IPS DF 19.7 (cell line): ENCODE measurements around the gene ZNF514.
"Not testable (repeated sequence)": the region's sequence is repeated elsewhere in the genome, so short reads cannot be mapped to it uniquely, and the experiment has no call there.

Source experiments
- DNase-seq: peaks from one replicate; pipeline ENCODE4 v3.0.0-alpha.2; 2013; ENCODE audit warnings: low read depth, low spot score

The ZNF514 gene

GRCh38 chr2:95159690-95160449 is at the start of gene ZNF514:
ZNF514 (minus strand) TSS chr2:95159848; CDS start chr2:95153253, 6,595 bp downstream.
- no peak for DNase-seq

GRCh38 chr2:95208106-95208505 is 48.5 kb upstream of the ZNF514 start:
- no peak for DNase-seq

GRCh38 chr2:95207111-95207961 is 47.7 kb upstream of the ZNF514 start, which contains the start of gene ZNF892:
ZNF892 (plus strand) TSS chr2:95207521; CDS start chr2:95207816, 295 bp downstream.
- DNase-seq: peak; percentile 80

GRCh38 chr2:95206096-95206495 is 46.4 kb upstream of the ZNF514 start:
- no peak for DNase-seq

- DNase-seq: no peak
Measured at GRCh38 chr2:95204396-95204795, 44.7 kb upstream of the ZNF514 start.

GRCh38 chr2:95203911-95204310 is 44.3 kb upstream of the ZNF514 start:
- no peak for DNase-seq

GRCh38 chr2:95192956-95193355 is 33.3 kb upstream of the ZNF514 start:
- not testable (repeated sequence) for DNase-seq

GRCh38 chr2:95185973-95186372 is 26.3 kb upstream of the ZNF514 start:
- no peak for DNase-seq

GRCh38 chr2:95185197-95185596 is 25.5 kb upstream of the ZNF514 start:
- no peak for DNase-seq

- no peak for DNase-seq
Measured at GRCh38 chr2:95181774-95182173, 22.1 kb upstream of the ZNF514 start.

- DNase-seq: no peak
Measured at GRCh38 chr2:95179451-95179850, 19.8 kb upstream of the ZNF514 start.

- DNase-seq: no peak
Measured at GRCh38 chr2:95174031-95174542, 14.4 kb upstream of the ZNF514 start.

GRCh38 chr2:95171902-95172301 is 12.3 kb upstream of the ZNF514 start:
- DNase-seq: no peak

- DNase-seq: no peak
Measured at GRCh38 chr2:95166065-95166763, 6.6 kb upstream of the ZNF514 start.

GRCh38 chr2:95165371-95166064 is 5.9 kb upstream of the ZNF514 start, which contains the start of gene ZNF2:
ZNF2 (plus strand) TSS chr2:95165809; CDS start chr2:95176227, 10,418 bp downstream.
- DNase-seq: peak; percentile 92

- DNase-seq: no peak
Measured at GRCh38 chr2:95165030-95165370, 5.4 kb upstream of the ZNF514 start.

GRCh38 chr2:95158891-95159619 is 593 bp downstream of the ZNF514 start:
- DNase-seq: no peak

- no peak for DNase-seq
Measured at GRCh38 chr2:95158441-95158840, 1.2 kb downstream of the ZNF514 start.

GRCh38 chr2:95149397-95149984 is 10.2 kb downstream of the ZNF514 start:
- no peak for DNase-seq

- DNase-seq: no peak
Measured at GRCh38 chr2:95143838-95144237, 15.8 kb downstream of the ZNF514 start.
